IPS DF 6.9 (cell line): ENCODE results near the gene PBX1.

ENCODE experiments used
- DNase-seq: peaks from one replicate; pipeline ENCODE4 v3.0.0-alpha.2; 2013; ENCODE audit warnings: low read depth, low spot score
- H3K27ac ChIP-seq: one replicate; pipeline ENCODE4 v1.5.1; 2013; ENCODE audit warnings: low read length, control low read depth
- H3K27me3 ChIP-seq: 2 replicates; pipeline ENCODE4 v1.6.1; 2013; ENCODE audit warnings: mild to moderate bottlenecking, low read length; ENCODE audit not compliant: control insufficient read depth, insufficient read depth
- H3K36me3 ChIP-seq: 2 replicates; pipeline ENCODE4 v1.6.1; 2013; ENCODE audit warnings: low read length; ENCODE audit not compliant: control insufficient read depth, insufficient read depth
- H3K4me1 ChIP-seq: 2 replicates; pipeline ENCODE4 v1.6.1; 2013; ENCODE audit warnings: low read length; ENCODE audit not compliant: control insufficient read depth, insufficient read depth
- H3K4me3 ChIP-seq: 2 replicates; pipeline ENCODE4 v1.5.1; 2013; ENCODE audit warnings: mild to moderate bottlenecking, low read length
- H3K9me3 ChIP-seq: 2 replicates; pipeline ENCODE4 v1.6.1; 2013; ENCODE audit warnings: low read length, inconsistent platforms; ENCODE audit not compliant: control insufficient read depth, insufficient read depth
- WGBS: extraction: QIAGEN DNeasy Blood & Tissue Kit; methylation state at CpG from one replicate; pipeline ENCODE4 v1.1.7; 2013; ENCODE audit warnings: mixed read lengths, missing lambda C conversion rate; ENCODE audit not compliant: insufficient read length, insufficient coverage; 5-methylcytosine and 5-hydroxymethylcytosine counted together

The PBX1 gene

DNA sequence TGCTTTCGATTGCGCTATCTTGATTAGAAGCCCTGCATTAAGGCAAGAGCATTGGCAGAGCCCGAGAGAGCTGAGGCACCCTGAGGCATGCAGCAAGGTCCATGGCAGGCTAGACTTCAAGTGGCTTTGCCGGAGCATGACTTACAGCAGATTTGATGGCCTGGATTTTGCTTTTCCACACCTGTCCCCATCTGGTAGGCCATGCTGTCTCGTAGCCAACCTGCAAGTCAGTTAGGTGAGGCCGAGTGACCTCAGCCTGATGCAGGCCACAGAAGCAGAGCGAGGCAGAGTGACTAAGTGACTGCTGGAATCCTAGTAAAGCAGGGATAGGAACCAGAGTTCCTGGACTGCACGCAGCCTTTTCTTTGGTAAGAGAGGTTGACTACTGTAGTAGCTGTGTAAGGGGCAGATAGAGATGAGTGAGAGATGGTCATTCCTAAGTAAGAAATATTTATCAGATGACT lies 148.9 kb downstream of the PBX1 start:
- DNase-seq = no peak
- WGBS = no CpG with 5 or more reads among the region's 8 CpGs
- H3K27ac ChIP-seq = no peak overlapping the region
- no peaks in the 10 kb centered on the region for H3K9me3 ChIP-seq
- H3K4me3 ChIP-seq = no peak overlapping the region
- peaks cover 19% of the 10 kb centered on the region for H3K4me1 ChIP-seq
- no peaks in the 10 kb centered on the region for H3K27me3 ChIP-seq
- H3K36me3 ChIP-seq = no peaks in the 10 kb centered on the region

DNA sequence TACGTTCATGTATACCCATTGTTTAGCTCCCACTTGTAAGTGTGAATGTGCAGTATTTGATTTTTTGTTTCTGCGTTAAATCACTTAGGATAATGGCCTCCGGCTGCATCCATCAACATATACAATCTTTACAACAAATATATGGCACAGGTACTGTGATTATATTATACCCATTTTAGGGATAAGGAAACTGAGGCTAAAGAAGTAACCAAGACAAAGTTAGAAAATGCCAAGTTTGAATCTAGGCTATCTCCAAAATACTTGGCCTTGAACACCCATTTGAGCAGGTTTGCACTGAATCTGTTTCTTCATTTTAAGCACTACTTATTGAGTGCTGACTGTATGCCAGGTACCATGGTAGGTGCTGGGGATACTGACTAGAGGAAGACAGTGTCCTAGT lies 149.6 kb downstream of the PBX1 start:
- no peak overlapping the region for H3K27ac ChIP-seq
- H3K4me3 ChIP-seq = no peak overlapping the region
- H3K9me3 ChIP-seq = no peaks in the 10 kb centered on the region
- no peak for DNase-seq
- no peaks in the 10 kb centered on the region for H3K27me3 ChIP-seq
- peaks cover 15% of the 10 kb centered on the region for H3K4me1 ChIP-seq
- no CpG with 5 or more reads among the region's 3 CpGs for WGBS
- H3K36me3 ChIP-seq = no peaks in the 10 kb centered on the region

DNA sequence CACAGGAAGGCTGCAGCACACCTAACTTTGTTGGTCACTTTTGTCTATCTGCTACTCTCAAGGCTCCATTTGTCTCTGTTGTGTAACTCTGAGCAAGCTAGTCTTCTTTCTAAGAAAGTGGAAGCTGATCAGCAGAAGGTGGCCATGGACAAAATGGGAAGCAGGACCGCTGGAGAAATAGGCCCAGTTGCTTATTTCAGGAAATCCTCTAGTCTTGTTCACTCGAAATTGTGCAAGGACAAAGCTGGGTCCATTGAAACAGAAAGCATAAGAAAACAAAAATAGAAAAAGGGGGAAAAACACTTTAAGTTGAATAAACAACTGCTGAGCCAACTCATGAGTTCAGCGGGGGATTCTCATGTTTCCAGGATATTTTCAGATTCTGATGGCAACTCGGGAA lies 150.1 kb downstream of the PBX1 start:
- Histone ChIP-seq H3K4me1 (peaks cover 14% of the 10 kb centered on the region), H3K9me3 (no peaks in the 10 kb centered on the region), H3K27me3 (no peaks in the 10 kb centered on the region), H3K36me3 (no peaks in the 10 kb centered on the region), H3K27ac (no peak overlapping the region), H3K4me3 (no peak overlapping the region)
- WGBS = no CpG with 5 or more reads among the region's 4 CpGs
- no peak for DNase-seq

DNA sequence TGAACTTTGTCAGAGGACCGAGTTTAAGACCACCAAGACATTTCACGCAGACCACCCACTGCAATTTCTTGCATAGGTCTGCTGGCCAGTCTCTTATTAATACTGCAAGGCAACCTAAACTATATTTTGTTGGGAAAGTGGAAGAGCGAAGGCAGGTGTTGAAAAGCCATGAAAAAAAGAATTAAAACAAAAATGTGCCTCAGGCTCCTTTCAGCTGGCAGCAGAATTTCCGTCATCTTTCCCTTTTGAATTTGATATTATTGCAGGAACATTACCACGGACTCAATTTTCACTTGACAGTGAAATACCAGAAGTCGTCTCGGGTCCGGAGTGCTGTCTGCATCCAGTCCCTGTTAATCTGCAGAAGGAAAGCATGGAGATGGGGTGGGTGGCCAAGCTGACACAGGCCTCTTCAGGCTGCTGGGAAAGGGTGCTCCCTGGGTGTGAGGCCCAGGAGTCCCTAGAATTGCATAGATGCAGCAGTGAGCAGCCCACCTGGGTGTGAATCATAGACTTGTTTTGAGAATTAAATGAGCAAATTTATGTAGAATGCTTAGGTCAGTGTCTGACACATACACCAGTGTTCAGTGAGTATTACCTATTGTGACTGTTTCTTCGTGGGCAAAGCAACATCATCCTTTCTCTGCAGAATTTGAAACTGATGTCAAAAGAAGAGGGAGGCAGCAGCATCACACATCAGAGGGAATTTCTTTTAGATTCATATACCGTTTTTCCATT lies 150.7 kb downstream of the PBX1 start:
- WGBS = no CpG with 5 or more reads among the region's 10 CpGs
- no peaks in the 10 kb centered on the region for H3K27me3 ChIP-seq
- no peaks in the 10 kb centered on the region for H3K9me3 ChIP-seq
- no peak overlapping the region for H3K27ac ChIP-seq
- no peaks in the 10 kb centered on the region for H3K36me3 ChIP-seq
- H3K4me3 ChIP-seq = no peak overlapping the region
- H3K4me1 ChIP-seq = peaks cover 14% of the 10 kb centered on the region
- no peak for DNase-seq

DNA sequence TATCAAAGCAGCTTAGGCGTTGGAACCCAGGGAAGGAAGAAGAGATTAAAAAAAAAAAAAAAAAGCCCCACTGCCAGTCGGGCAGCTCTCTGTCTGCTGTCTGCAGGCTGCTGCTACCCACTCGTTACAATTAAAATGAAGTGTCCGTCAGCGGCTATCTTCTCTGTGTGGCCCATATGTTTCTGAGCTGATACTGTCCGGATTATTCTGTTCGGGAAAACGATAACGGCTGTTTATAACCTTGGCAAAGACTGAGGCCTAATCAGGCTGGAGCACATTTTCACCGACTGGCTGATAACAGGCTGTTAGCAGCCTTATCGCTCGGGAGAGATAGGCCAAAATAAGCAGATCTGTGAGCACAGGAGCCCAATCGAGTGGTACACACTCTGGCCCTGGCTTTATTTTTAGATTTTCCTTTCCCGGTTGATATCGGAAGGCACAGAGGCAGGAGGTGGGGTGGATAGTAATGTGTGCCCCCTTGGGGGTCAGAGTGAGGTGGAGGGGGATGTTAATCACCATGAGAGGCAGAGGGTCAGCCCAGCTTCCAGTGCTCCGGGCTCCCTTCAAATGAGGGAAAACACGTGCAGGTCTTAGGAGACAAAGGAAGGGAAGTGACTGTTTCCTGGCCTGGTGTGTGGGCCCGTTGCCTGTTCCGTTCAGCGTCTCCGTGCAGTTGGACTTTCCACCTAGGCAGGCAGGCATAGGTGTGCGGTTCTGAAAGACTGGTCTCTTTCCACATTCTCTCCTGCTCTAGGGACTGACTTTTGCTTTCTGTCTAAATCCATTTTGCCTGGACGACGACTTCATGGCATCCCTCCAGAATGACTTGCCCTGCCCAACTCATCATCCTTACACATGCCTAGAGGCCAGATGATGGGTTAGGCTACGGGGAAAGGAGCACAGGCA lies 153.4 kb downstream of the PBX1 start:
- DNase-seq = no peak

DNA sequence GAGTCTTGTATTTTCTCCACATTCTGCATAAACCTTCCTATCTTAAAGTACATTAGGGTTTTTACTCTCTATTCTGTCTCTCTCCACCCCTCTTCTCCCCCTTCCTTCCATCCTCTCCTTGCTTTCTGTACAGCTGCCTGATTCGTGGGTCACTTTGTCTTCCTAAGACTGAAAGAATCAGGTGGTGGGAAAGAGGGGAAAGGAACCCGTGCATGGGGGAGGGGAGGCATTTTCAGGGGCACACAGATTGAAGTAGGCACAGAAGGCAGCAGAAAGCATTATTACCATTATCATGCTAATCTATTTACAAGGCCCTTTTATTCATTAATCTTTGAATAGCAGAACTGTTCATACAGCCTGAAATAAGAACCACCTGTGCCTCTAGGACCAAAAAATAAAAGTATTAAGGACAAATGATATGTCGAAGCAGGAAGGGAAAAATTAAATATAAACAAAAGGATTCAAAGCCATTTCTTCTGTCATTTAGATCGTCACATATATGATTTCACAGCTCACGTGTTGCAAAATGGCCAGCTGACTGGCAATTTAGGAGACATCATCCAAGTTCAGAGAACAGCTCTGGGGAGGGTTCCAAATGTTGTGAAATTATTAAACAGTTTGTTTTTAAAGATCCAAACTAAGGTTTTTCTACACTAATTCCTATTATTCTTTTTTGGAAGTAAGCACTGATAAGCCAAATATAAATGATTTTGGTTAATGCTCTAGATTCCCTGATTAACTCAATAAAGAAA lies 154.6 kb downstream of the PBX1 start:
- no peak for DNase-seq

More for the DNA sequence above, 153.4 kb downstream of the PBX1 start:
- H3K4me1 ChIP-seq = peaks cover 11% of the 10 kb centered on the region
- no peak overlapping the region for H3K27ac ChIP-seq
- H3K27me3 ChIP-seq = no peaks in the 10 kb centered on the region
- no peaks in the 10 kb centered on the region for H3K9me3 ChIP-seq
- no peak overlapping the region for H3K4me3 ChIP-seq
- no CpG with 5 or more reads among the region's 25 CpGs for WGBS
- H3K36me3 ChIP-seq = no peaks in the 10 kb centered on the region

DNA sequence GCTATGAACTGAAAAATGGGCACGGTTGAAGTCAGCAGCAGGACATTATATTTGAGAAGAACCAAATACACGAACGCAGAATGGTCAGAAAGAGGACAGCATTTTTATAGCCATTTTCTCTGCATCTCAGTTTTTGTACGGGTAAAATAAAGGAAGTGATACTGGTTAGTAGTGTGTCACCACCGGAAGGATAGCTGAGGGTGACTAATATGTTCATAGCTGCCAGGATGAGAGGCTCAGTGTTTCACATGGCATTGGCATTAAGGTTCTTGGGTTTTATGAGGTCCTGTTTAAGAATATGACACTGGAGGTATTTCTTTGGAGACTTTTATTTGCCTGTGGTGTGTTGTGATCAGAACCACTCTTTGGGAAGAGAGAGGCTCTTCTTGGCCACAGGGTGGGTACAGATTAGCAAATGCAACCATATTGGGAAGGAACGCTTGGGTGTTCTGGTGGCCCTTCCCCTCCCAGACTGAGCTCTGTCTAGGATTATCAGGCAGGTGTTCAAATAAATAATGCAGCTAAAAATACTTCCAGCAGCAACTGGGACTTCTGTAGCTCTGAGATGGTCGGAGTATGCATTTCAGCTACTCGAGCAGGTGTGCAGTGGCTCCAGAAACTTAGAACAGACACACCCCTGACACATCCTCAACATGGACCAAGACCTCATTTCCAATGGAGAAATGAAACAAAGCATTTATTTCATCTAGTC lies 158.2 kb downstream of the PBX1 start:
- Histone ChIP-seq H3K4me3 (no peak overlapping the region), H3K27ac (no peak overlapping the region), H3K27me3 (no peaks in the 10 kb centered on the region), H3K4me1 (peaks cover 7% of the 10 kb centered on the region), H3K36me3 (no peaks in the 10 kb centered on the region), H3K9me3 (no peaks in the 10 kb centered on the region)
- DNase-seq = no peak
- WGBS = no CpG with 5 or more reads among the region's 8 CpGs

More for the DNA sequence above, 154.6 kb downstream of the PBX1 start:
- WGBS = no CpG with 5 or more reads among the region's 5 CpGs
- Histone ChIP-seq H3K27me3 (no peaks in the 10 kb centered on the region), H3K36me3 (no peaks in the 10 kb centered on the region), H3K4me1 (peaks cover 10% of the 10 kb centered on the region), H3K9me3 (no peaks in the 10 kb centered on the region), H3K4me3 (no peak overlapping the region), H3K27ac (no peak overlapping the region)

DNA sequence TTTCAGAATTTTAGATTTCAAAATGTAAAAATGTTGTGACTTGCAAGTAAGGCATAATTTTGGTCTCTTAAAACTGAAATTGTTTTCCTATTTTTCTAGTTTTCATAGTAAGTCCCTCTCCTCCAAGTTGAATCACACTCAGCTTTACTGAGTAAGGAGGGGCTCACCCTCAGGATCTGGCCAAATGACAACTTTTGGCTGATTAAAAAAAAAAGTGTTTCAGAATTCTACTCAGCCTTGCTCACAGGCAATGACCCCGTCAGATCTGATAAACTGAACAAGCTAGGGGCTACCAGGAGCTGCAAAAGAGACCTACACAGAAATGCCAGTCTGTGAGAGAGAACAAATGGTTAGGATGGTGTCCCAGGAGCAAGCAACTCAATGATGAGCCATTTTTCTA lies 159.8 kb downstream of the PBX1 start:
- Histone ChIP-seq H3K4me3 (no peak overlapping the region), H3K27me3 (no peaks in the 10 kb centered on the region), H3K9me3 (no peaks in the 10 kb centered on the region), H3K36me3 (no peaks in the 10 kb centered on the region), H3K27ac (no peak overlapping the region), H3K4me1 (peaks cover 1% of the 10 kb centered on the region; the same call in 1 of the 2 replicates)
- no peak for DNase-seq
- WGBS = no CpG with 5 or more reads among the region's 1 CpG

DNA sequence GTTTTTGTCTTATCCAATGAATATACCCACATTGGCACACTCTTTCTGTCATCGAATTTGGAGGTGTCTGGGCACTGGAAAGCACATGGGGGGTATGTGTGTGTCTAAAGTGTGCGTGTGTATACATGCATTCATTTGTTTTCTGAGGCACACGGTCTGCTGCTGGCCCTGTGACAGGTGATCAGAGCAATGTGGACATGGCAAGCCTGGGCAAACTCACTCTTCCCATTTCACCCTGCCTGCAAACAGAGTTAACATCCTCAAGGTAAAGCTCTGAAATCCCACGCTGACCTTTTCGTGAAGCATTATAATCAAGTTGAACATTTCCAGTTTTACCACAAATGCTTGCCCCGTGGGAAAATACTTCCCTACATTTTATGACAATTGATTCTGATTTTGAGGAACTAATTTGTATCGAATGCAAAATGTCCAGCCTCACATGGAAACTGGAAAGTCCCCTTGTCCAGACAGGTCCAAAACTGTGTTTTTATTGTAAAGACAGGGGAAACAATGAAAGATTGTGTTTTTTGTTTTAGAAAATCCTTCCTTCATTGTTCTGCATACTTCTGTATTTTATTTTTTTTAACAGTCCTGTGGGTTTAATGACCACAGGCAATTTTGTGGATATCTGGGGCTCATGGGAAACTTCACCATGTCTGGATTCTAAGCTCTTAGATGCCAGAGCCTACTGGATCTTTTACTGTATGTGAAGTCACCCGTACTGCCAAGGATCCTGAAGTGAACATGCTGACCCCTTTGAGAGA lies 160.9 kb downstream of the PBX1 start:
- Histone ChIP-seq H3K36me3 (no peaks in the 10 kb centered on the region), H3K9me3 (no peaks in the 10 kb centered on the region), H3K27me3 (no peaks in the 10 kb centered on the region), H3K4me1 (peaks cover 1% of the 10 kb centered on the region; the same call in 1 of the 2 replicates), H3K27ac (no peak overlapping the region), H3K4me3 (no peak overlapping the region)
- no CpG with 5 or more reads among the region's 8 CpGs for WGBS
- DNase-seq = no peak
